Stomach smooth muscle (tissue), 2 donors: ENCODE measurements around the gene MARCHF10.

Experiments used
- H3K27ac ChIP-seq: one replicate; pipeline ENCODE4 v1.7.0; 2013; ENCODE audit warnings: mild to moderate bottlenecking, low read length, inconsistent platforms
- H3K27me3 ChIP-seq, 2 donors: one replicate each; pipeline ENCODE4 v1.7.0; 2013; ENCODE audit warnings: low read length in 2 of 2; ENCODE audit not compliant: insufficient read depth in 2 of 2, control insufficient read depth in 1 of 2
- H3K36me3 ChIP-seq, 2 donors: one replicate each; pipeline ENCODE4 v1.7.0; 2013; ENCODE audit warnings: low read length in 2 of 2; ENCODE audit not compliant: control insufficient read depth in 2 of 2, insufficient read depth in 2 of 2
- H3K4me1 ChIP-seq: one replicate; pipeline ENCODE4 v1.7.0; 2013; ENCODE audit warnings: low read length; ENCODE audit not compliant: control insufficient read depth, insufficient read depth
- H3K4me3 ChIP-seq, 2 donors: one replicate each; pipeline ENCODE4 v1.7.0; 2013; ENCODE audit warnings: low read length in 2 of 2
- H3K9ac ChIP-seq, 2 donors: one replicate each; pipeline ENCODE4 v1.7.0; 2013; ENCODE audit warnings: low read length in 2 of 2, mild to moderate bottlenecking in 1 of 2
- H3K9me3 ChIP-seq, 2 donors: one replicate each; pipeline ENCODE4 v1.7.0; 2013; ENCODE audit warnings: low read length in 2 of 2; ENCODE audit not compliant: control insufficient read depth in 2 of 2
- donor health status: healthy.
- donor health status: Pancreatic carcinoma.

Gene MARCHF10

GRCh38 chr17:62801553-62802114 is 6.5 kb downstream of the MARCHF10 start:
- no peak overlapping the region for H3K9ac ChIP-seq
- H3K4me1 ChIP-seq, result no peaks in the 10 kb centered on the region
- H3K36me3 ChIP-seq, result no peaks in the 10 kb centered on the region
- no peak overlapping the region for H3K4me3 ChIP-seq
- no peak overlapping the region for H3K27ac ChIP-seq
- H3K27me3 ChIP-seq, result peaks cover 0 to 3% of the 10 kb centered on the region in 2 donors
- no peaks in the 10 kb centered on the region for H3K9me3 ChIP-seq

- Histone ChIP-seq H3K9ac (no peak overlapping the region), H3K4me1 (no peaks in the 10 kb centered on the region), H3K27me3 (no peaks in the 10 kb centered on the region), H3K4me3 (no peak overlapping the region), H3K36me3 (no peaks in the 10 kb centered on the region), H3K9me3 (no peaks in the 10 kb centered on the region), H3K27ac (no peak overlapping the region)
Measured at GRCh38 chr17:62800585-62800984, 7.5 kb downstream of the MARCHF10 start.

GRCh38 chr17:62797959-62798358 is 10.2 kb downstream of the MARCHF10 start:
- no peaks in the 10 kb centered on the region for H3K27me3 ChIP-seq
- no peaks in the 10 kb centered on the region for H3K4me1 ChIP-seq
- H3K4me3 ChIP-seq, result no peak overlapping the region
- no peaks in the 10 kb centered on the region for H3K9me3 ChIP-seq
- H3K36me3 ChIP-seq, result no peaks in the 10 kb centered on the region
- H3K9ac ChIP-seq, result no peak overlapping the region
- H3K27ac ChIP-seq, result no peak overlapping the region

GRCh38 chr17:62796291-62796690 is 11.8 kb downstream of the MARCHF10 start:
- H3K36me3 ChIP-seq, result no peaks in the 10 kb centered on the region
- H3K4me1 ChIP-seq, result no peaks in the 10 kb centered on the region
- H3K27ac ChIP-seq, result no peak overlapping the region
- no peak overlapping the region for H3K9ac ChIP-seq
- H3K27me3 ChIP-seq, result no peaks in the 10 kb centered on the region
- no peaks in the 10 kb centered on the region for H3K9me3 ChIP-seq
- H3K4me3 ChIP-seq, result no peak overlapping the region

- Histone ChIP-seq H3K27ac (no peak overlapping the region), H3K9me3 (no peaks in the 10 kb centered on the region), H3K9ac (no peak overlapping the region), H3K4me1 (no peaks in the 10 kb centered on the region), H3K4me3 (no peak overlapping the region), H3K36me3 (no peaks in the 10 kb centered on the region), H3K27me3 (no peaks in the 10 kb centered on the region)
Measured at GRCh38 chr17:62794666-62794971, 13.5 kb downstream of the MARCHF10 start.

- Histone ChIP-seq H3K4me3 (no peak overlapping the region), H3K9me3 (no peaks in the 10 kb centered on the region), H3K9ac (no peak overlapping the region), H3K4me1 (no peaks in the 10 kb centered on the region), H3K36me3 (no peaks in the 10 kb centered on the region), H3K27me3 (no peaks in the 10 kb centered on the region), H3K27ac (no peak overlapping the region)
Measured at GRCh38 chr17:62793919-62794665, 14.0 kb downstream of the MARCHF10 start.

GRCh38 chr17:62792447-62792800 is 15.7 kb downstream of the MARCHF10 start:
- H3K27ac ChIP-seq, result no peak overlapping the region
- H3K9me3 ChIP-seq, result no peaks in the 10 kb centered on the region
- no peaks in the 10 kb centered on the region for H3K36me3 ChIP-seq

GRCh38 chr17:62791767-62792446 is 16.2 kb downstream of the MARCHF10 start:
- no peaks in the 10 kb centered on the region for H3K36me3 ChIP-seq
- H3K4me3 ChIP-seq, result no peak overlapping the region
- no peak overlapping the region for H3K9ac ChIP-seq
- H3K27me3 ChIP-seq, result no peaks in the 10 kb centered on the region
- no peaks in the 10 kb centered on the region for H3K4me1 ChIP-seq
- no peaks in the 10 kb centered on the region for H3K9me3 ChIP-seq
- no peak overlapping the region for H3K27ac ChIP-seq

More at GRCh38 chr17:62792447-62792800, 15.7 kb downstream of the MARCHF10 start:
- Histone ChIP-seq H3K4me3 (no peak overlapping the region), H3K27me3 (no peaks in the 10 kb centered on the region), H3K4me1 (no peaks in the 10 kb centered on the region), H3K9ac (no peak overlapping the region)

GRCh38 chr17:62791235-62791734 is 16.8 kb downstream of the MARCHF10 start:
- H3K36me3 ChIP-seq, result no peaks in the 10 kb centered on the region
- no peaks in the 10 kb centered on the region for H3K4me1 ChIP-seq
- H3K9me3 ChIP-seq, result no peaks in the 10 kb centered on the region
- no peaks in the 10 kb centered on the region for H3K27me3 ChIP-seq
- H3K4me3 ChIP-seq, result no peak overlapping the region
- no peak overlapping the region for H3K27ac ChIP-seq
- H3K9ac ChIP-seq, result no peak overlapping the region

- no peak overlapping the region for H3K9ac ChIP-seq
- no peak overlapping the region for H3K4me3 ChIP-seq
- no peaks in the 10 kb centered on the region for H3K27me3 ChIP-seq
Measured at GRCh38 chr17:62790564-62790986, 17.5 kb downstream of the MARCHF10 start.

GRCh38 chr17:62787366-62787765 is 20.7 kb downstream of the MARCHF10 start:
- no peaks in the 10 kb centered on the region for H3K36me3 ChIP-seq
- no peaks in the 10 kb centered on the region for H3K27me3 ChIP-seq
- no peaks in the 10 kb centered on the region for H3K9me3 ChIP-seq
- H3K4me3 ChIP-seq, result no peak overlapping the region
- H3K9ac ChIP-seq, result no peak overlapping the region
- H3K4me1 ChIP-seq, result no peaks in the 10 kb centered on the region
- no peak overlapping the region for H3K27ac ChIP-seq

More at GRCh38 chr17:62790564-62790986, 17.5 kb downstream of the MARCHF10 start:
- H3K36me3 ChIP-seq, result no peaks in the 10 kb centered on the region
- no peak overlapping the region for H3K27ac ChIP-seq
- no peaks in the 10 kb centered on the region for H3K4me1 ChIP-seq
- no peaks in the 10 kb centered on the region for H3K9me3 ChIP-seq
